Motor neuron (in vitro differentiated cells): ENCODE data around the gene CALML5. TPM values are rescaled to one million over a fixed set of nuclear protein-coding genes. Genes with fewer than 3 reads are reported as not detected.
A peak's percentile ranks its signal among the peaks of the same experiment; 100 is the strongest.

Experiments
- ATAC-seq, 8 experiments: fragments of 200-7000 bp; cut with Tn5 transposase; replicated peaks in 6 of 8; 2 replicates each; pipeline ENCODE4 v1.8.0; 2021; ENCODE audit warnings: mild to moderate bottlenecking in 8 of 8, moderate library complexity in 8 of 8
- H3K27ac ChIP-seq, 2 donors: fragments of 250-450 bp; sonication (Bioruptor Pico); 2 replicates each; pipeline ENCODE4 v1.9.0; 2021; ENCODE audit warnings: antibody characterized with exemption in 2 of 2, mild to moderate bottlenecking in 2 of 2, moderate library complexity in 1 of 2
- H3K4me1 ChIP-seq, 2 donors: fragments of 250-450 bp; sonication (Bioruptor Pico); replicated peaks in 1 of 2; 2 replicates each; pipeline ENCODE4 v1.6.1; 2021; ENCODE audit warnings: antibody characterized with exemption in 2 of 2, mild to moderate bottlenecking in 2 of 2, moderate library complexity in 1 of 2
- H3K4me3 ChIP-seq, 5 donors: fragments of 250-450 bp; sonication (Bioruptor Pico); 2 replicates each; pipeline ENCODE4 v1.9.0; 2021; ENCODE audit warnings: antibody characterized with exemption in 5 of 5, mild to moderate bottlenecking in 5 of 5, moderate library complexity in 4 of 5
- WGBS, 10 experiments: fragments of 450-650 bp; shearing (Covaris generic); methylation state at CpG; one replicate each; pipeline ENCODE4 v1.0.0; 2022; 5-methylcytosine and 5-hydroxymethylcytosine counted together
- in situ Hi-C, 9 experiments: fragments of 400-800 bp; cut with MboI; loops; one replicate each; pipeline ENCODE4 v1.15.0; 2021; ENCODE audit warnings: low sequenced_read_pairs in 9 of 9, low pct_unique_long_range_greater_than_20kb in 2 of 9; ENCODE audit not compliant: unreplicated experiment in 9 of 9
- total RNA-seq, 8 experiments: library from RNA; unstranded; fragments of 300-600 nt; gene quantifications; 2 replicates each; pipeline versions ENCODE4 v1.2.3 to v1.2.4, GENCODE V29; 2022

Gene CALML5
- total RNA-seq, 8 experiments from 2014 or later = 0.47 to 3.3 (median 1.7) TPM; not detected in 5

DNA sequence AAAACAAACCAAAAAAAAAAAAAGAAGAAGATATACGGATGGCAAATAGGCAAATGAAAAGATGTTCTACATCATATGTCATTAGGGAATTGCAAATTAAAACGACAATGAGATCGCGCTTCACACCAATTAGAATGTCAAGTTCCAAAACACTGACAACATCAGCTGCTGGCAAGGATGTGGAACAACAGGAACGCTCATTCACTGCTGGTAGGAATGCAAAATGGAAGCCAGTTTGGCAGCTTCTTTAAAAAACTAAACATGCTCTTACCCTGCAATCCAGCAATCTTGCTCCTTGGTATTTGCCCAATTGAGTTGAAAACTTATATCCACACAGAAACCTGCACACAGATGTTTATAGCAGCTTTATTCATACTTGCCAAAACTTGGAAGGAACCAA is 34.8 kb downstream of the CALML5 start:
- in situ Hi-C loops = loop anchor here in 2 of 9 experiments (25.0 kb wide), 1 partner anchor 148 kb away; no protein-coding TSS in a partner anchor
- Histone ChIP-seq H3K27ac (no peak overlapping the region), H3K4me3 (no peak overlapping the region), H3K4me1 (peaks cover 33 to 40% of the 10 kb centered on the region in 2 donors)
- no peak for ATAC-seq
- WGBS, 10 experiments = 14 to 95% (median 68%) methylated on average over 2 to 5 of the region's 5 CpGs

DNA sequence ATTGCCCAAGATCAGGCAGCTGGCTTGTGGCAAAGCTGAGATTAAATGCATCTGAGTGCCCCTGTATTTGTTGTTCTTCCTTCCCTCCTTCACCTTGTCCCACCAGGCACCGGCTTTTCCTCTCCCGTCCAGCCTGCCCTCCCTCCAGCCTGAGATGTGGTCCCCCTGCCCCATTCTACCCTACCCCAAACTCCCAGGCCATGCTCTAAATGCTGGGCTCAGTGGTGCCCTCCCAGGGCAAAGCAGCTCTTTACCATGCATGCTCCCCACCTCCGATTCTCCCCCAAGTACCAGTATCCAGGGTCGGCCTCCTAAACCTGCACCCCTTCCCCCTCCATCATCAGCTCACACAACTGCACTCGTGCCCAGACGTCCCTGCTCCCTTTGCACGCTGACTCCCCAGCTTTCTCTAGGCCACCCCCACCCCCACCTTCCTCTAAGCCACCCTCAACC is 36.5 kb downstream of the CALML5 start:
- 60% methylated on average over 1 of the region's 7 CpGs; no CpG with 5 or more reads in 9 of the 10 experiments for whole genome bisulfite sequencing, 10 experiments
- Histone ChIP-seq H3K27ac (no peak overlapping the region), H3K4me1 (peaks cover 33 to 40% of the 10 kb centered on the region in 2 donors), H3K4me3 (no peak overlapping the region)
- ATAC-seq = no peak
- in situ Hi-C loops = loop anchor here in 2 of 9 experiments (25.0 kb wide), 1 partner anchor 149 kb away; no protein-coding TSS in a partner anchor

DNA sequence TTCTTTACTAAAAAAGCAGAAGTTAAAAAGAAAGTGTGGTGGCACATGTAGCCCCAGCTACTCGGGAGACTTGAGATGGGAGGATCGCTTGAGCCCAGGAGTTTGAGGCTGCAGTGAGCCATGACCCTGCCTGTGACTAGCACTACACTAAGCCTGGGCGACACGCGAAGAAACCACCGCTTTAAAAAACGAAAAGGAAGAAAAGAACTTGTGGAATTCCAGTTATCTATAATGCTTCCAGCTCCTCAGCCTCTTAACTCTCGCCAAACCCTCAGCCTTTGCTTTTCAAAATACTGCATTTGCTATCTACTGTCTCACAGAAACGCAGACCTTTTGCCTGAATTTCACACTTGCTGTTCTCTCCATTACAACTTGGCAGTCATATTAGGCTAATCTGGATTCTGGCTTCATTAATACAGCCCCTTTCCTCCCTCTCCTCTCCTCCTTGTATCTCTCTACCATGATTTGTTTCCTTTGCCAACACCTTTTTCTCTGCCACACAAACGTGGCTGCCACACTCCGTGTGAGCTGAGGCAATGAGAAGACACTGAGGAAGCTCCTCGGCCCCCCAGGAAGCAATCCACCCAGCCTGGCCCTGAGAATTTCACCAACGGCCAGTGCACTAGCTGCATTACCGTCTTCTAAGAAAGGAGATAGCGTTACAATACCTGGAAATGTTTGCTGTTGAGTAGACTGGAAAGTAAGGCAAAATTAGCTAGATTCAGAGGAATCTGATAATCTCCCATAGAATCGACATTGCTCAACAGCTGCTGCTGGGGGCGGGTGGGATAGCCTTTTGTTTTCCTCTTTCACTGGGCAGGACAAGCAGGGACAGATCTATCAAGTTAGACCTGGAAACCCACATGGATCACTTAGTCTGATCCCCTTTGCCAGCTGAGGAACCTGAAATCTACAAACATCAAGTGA is 37.2 kb downstream of the CALML5 start:
- Histone ChIP-seq H3K27ac (no peak overlapping the region), H3K4me3 (no peak overlapping the region), H3K4me1 (peaks cover 28 to 35% of the 10 kb centered on the region in 2 donors)
- WGBS, 10 experiments = 53 to 91% (median 81%) methylated on average over 5 to 15 of the region's 17 CpGs; no CpG with 5 or more reads in 2 of the 10 experiments
- in situ Hi-C loops = loop anchor here in 2 of 9 experiments (25.0 kb wide), 1 partner anchor 150 kb away; no protein-coding TSS in a partner anchor
- no peak for ATAC-seq

DNA sequence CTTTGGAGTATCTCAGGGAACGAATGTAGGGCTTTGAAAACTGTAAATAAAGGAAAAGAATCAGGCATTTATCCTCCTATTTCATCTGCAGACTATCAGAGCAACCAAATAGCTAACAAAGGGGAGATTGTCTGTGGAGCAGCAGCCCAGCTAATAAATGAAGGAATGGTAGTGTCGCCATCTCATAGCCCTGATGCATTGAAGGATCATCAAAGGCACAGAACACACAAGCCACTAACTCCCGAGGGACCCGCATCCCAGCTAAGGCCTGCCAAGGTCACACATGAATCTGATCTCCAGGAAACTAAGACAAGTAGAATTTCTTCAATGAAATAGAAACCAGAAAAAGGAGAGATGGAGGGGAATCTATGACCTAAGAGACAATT is 38.2 kb downstream of the CALML5 start:
- Histone ChIP-seq H3K27ac (no peak overlapping the region), H3K4me3 (no peak overlapping the region), H3K4me1 (peaks cover 18 to 25% of the 10 kb centered on the region in 2 donors)
- in situ Hi-C loops = loop anchor here in 2 of 9 experiments (25.0 kb wide), 1 partner anchor 151 kb away; no protein-coding TSS in a partner anchor
- ATAC-seq = peak in 5 of 8 experiments; percentile 20 to 74 (median 67)
- WGBS, 10 experiments = 61 to 100% (median 87%) methylated on average over 1 to 4 of the region's 4 CpGs; no CpG with 5 or more reads in 2 of the 10 experiments

DNA sequence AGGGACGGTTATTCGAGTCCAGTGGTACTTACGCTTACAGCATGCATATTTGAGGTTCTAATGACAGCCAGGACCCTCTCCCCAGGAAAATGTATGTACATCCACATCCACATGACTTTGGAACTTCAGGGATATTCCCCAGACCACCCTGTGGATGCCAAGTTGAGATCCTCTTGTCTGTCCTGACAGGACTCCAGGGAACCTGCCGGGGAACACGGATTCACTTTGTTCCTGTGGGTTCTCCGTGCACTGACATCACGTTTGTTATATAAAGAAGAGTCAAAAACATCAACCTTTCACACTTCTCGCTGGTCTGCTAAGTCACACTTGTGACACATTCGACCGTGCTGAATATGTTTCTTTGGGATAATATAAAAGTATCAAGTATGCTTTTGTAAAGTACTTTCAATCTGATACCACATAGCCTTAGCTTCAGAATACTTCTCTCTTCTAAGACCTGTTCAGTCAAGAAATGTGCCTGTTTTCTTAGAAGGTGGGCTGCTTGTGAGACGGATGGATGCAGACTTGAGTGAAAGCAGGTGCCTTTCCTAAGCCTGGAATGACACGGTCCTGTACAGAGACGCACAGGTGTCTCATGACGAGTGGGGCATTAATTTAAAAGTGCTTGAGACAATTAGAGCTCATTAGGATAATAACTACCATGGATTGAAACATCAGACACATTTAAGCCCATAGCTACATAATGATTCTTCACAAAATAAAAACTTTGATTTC is 38.7 kb downstream of the CALML5 start:
- no peak for ATAC-seq
- in situ Hi-C loops = loop anchor here in 2 of 9 experiments (25.0 kb wide), 1 partner anchor 152 kb away; no protein-coding TSS in a partner anchor
- Histone ChIP-seq H3K4me3 (no peak overlapping the region), H3K27ac (no peak overlapping the region), H3K4me1 (peaks cover 13 to 20% of the 10 kb centered on the region in 2 donors)
- 70 to 97% (median 82%) methylated on average over 4 to 11 of the region's 14 CpGs; no CpG with 5 or more reads in 2 of the 10 experiments for WGBS, 10 experiments

DNA sequence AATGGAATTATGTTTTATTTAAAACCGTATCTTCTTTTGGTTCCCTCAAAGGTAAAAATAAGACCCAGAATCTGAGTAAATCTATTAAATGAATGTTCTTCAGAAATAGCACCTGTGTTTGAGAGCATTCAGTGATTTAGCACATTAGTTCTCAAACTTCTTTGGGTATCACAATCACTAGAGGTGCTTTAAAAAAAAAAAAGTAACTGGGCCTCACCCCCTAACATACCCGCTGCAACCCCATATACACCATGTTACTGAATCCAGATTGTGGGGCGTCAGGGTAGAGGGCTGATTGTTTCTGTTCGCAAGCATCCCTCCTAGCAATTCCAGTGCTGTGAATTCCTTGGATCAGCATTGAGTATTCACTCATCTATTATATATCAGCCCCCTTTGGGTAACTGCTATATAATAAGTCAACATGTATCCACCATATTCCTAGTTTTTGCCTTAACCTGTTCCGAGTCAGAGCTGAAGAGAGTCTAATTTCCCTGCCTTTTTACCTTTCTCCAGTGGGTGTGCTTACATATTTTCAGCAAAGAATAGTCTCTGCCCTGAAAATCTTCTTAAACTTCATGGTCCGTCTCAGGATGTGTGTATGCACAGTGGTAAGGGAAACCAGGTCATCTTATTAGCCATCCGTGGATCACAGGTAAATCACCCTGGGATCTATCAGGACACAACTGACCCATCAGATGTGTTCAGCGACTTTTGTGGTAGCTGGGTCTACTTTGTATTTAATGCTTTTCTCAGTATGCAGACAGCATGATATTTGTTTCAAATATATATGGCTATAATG is 40.2 kb downstream of the CALML5 start:
- WGBS, 10 experiments = 72 to 100% (median 98%) methylated on average over 1 to 8 of the region's 8 CpGs
- ATAC-seq = no peak
- in situ Hi-C loops = loop anchor here in 3 of 9 experiments (10.0 to 25.0 kb wide), 2 partner anchors 153 to 166 kb away; no protein-coding TSS in a partner anchor
- H3K27ac ChIP-seq = no peak overlapping the region
- no peak overlapping the region for H3K4me3 ChIP-seq
- peaks cover 13 to 17% of the 10 kb centered on the region in 2 donors for H3K4me1 ChIP-seq

DNA sequence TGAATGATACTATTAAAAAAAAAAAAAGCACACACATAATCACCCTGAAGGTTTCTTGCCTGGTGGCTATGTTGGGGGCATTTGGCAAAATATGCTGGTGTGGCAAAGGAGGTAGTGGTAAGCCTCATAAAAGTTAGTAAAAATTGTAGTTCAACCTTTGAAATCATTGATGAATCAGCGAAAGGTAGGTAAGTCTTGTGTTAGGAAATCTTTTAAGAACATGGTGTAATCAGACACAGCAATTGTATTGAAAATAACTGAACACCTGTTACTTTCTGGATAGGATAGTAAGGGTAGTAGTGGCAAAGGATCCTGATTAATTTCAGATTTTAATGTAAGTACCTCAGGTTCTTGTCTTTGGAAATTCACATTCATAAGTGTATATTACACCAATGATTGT is 40.9 kb downstream of the CALML5 start:
- 80 to 100% (median 100%) methylated on average over 1 of the region's 1 CpG; no CpG with 5 or more reads in 2 of the 10 experiments for WGBS, 10 experiments
- in situ Hi-C loops = loop anchor here in 3 of 9 experiments (10.0 to 25.0 kb wide), 2 partner anchors 154 to 166 kb away; no protein-coding TSS in a partner anchor
- ATAC-seq = no peak
- Histone ChIP-seq H3K4me1 (peaks cover 13 to 17% of the 10 kb centered on the region in 2 donors), H3K4me3 (no peak overlapping the region), H3K27ac (no peak overlapping the region)

DNA sequence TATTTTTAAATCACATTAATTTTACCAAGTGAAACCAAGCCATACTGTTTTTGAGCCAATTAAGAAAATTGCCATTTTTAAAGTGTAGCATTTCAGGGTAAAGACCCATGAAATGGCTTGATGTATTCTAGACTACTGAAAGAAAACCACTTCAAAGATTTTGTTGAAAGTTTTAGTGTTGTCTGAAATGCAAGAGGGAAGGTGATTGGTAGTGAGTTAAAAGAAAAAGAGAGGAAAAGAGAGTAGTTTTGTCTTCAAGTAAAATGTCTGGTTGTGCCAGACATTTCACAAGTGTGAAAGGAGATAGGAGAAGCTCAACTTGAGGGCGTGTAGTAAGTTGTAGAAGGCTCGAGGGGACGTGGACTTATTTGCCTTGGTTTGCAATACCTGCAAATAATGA is 41.6 kb downstream of the CALML5 start:
- ATAC-seq = no peak
- H3K27ac ChIP-seq = no peak overlapping the region
- H3K4me3 ChIP-seq = no peak overlapping the region
- peaks cover 13 to 17% of the 10 kb centered on the region in 2 donors for H3K4me1 ChIP-seq
- in situ Hi-C loops = loop anchor here in 3 of 9 experiments (10.0 to 25.0 kb wide), 2 partner anchors 155 to 167 kb away; no protein-coding TSS in a partner anchor
- 80 to 100% (median 93%) methylated on average over 2 to 3 of the region's 3 CpGs; no CpG with 5 or more reads in 1 of the 10 experiments for WGBS, 10 experiments

DNA sequence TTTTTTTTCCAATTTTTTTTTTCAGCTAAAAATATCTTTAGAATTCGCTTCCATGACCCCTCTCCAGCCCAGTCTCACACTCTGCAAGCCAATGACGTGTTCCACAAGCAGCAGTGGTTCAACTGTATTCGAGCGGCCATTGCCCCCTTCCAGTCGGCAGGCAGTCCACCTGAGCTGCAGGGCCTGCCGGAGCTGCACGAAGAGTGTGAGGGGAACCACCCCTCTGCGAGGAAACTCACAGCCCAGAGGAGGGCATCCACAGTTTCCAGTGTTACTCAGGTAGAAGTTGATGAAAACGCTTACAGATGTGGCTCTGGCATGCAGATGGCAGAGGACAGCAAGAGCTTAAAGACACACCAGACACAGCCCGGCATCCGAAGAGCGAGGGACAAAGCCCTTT is 42.8 kb downstream of the CALML5 start:
- peaks cover 10 to 12% of the 10 kb centered on the region in 2 donors for H3K4me1 ChIP-seq
- ATAC-seq = no peak
- in situ Hi-C loops = loop anchor here in 3 of 9 experiments (10.0 to 25.0 kb wide), 2 partner anchors 156 to 168 kb away; no protein-coding TSS in a partner anchor
- H3K27ac ChIP-seq = no peak overlapping the region
- WGBS, 10 experiments = 85 to 100% (median 95%) methylated on average over 1 to 7 of the region's 12 CpGs
- no peak overlapping the region for H3K4me3 ChIP-seq

DNA sequence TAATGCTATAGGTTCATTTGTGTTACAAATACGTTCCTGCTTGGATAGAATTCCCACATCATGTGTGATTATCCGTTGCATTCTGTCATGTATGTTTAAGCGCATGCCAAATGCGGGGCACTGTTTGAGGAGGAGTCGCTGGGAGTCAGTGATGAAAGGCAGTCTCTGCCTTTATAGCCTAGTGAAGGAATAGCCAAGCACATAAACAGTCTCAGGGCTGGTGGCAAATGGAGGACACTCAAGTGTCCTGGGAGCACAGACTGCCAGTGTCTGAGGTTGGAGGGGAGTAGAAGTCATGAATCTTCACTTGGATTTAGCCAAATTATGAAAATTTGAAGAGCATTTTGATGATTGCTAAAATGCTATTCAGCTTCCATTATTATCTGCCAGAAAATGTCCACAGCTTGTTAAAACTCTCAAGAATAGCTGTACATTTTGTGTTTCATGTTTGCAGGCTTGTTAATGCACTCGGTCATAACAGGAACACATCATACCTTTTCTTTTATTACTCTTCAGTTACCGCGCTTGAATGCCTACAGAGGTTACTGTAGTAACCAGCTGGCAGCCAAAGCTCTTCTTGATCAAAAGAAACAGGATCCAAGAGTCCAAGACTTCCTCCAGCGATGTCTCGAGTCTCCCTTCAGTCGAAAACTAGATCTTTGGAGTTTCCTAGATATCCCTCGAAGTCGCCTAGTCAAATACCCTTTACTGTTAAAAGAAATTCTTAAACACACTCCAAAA is 45.5 kb downstream of the CALML5 start:
- WGBS, 10 experiments = 63 to 98% (median 85%) methylated on average over 2 to 13 of the region's 13 CpGs
- in situ Hi-C loops = loop anchor here in 3 of 9 experiments (10.0 to 25.0 kb wide), 2 partner anchors 158 to 171 kb away; no protein-coding TSS in a partner anchor
- no peak overlapping the region for H3K27ac ChIP-seq

DNA sequence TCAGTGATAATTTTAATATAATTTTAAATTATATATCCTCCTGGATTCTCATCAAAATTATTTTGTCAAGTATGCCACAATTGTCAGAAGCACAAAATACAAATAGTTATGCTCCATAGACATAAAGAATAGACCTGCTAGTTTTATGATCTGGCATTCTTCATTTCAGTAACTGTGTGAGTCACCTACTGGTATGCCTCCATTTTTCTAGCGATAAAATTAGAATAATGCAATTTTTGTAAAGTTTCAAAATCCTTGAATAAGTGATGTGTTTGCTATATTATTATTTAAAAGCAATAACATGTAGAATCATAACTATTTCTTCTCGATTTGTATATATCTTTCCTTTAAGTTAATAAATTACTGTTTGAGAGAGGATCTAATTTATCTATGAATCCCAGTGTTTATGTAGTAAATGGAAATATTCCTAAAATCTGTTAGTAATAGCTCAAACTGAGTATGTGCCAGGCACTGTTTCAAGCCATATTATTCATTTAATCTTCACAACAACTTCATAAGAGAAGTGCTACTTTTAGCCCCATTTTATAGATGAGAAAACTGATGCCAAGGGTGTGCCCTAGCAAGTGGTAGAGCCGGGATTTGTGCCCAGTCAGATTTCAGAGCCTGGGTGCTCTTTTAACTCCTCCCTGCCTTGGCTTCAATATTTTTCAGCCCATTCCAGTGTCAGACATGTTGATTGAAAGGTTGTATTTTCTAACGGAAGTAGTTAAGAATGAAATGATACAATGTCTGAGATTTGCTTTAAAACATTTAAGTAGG is 48.6 kb downstream of the CALML5 start:
- in situ Hi-C loops = loop anchor here in 3 of 9 experiments (10.0 to 25.0 kb wide), 2 partner anchors 162 to 174 kb away; no protein-coding TSS in a partner anchor
- no peak overlapping the region for H3K27ac ChIP-seq
- ATAC-seq = no peak
- no peak overlapping the region for H3K4me3 ChIP-seq
- WGBS, 10 experiments = 23 to 100% (median 84%) methylated on average over 1 to 4 of the region's 4 CpGs
- H3K4me1 ChIP-seq = peaks cover 7 to 12% of the 10 kb centered on the region in 2 donors

More for the DNA sequence above, 45.5 kb downstream of the CALML5 start:
- H3K4me3 ChIP-seq = no peak overlapping the region
- no peak for ATAC-seq
- H3K4me1 ChIP-seq = peaks cover 2 to 4% of the 10 kb centered on the region in 2 donors
